Activated CD4-positive, alpha-beta T cell treated with anti-CD3 and anti-CD28 coated beads, Interleukin-2, amount 50 U/mL, for 24 hours (primary cell): ENCODE measurements around the gene NEIL1.

Experiments used
- DNase-seq, 2 donors: peaks; one replicate each; pipeline ENCODE4 v3.0.0-alpha.2; 2020; ENCODE audit warnings: low read depth in 1 of 2, low spot score in 1 of 2

Gene NEIL1

DNA sequence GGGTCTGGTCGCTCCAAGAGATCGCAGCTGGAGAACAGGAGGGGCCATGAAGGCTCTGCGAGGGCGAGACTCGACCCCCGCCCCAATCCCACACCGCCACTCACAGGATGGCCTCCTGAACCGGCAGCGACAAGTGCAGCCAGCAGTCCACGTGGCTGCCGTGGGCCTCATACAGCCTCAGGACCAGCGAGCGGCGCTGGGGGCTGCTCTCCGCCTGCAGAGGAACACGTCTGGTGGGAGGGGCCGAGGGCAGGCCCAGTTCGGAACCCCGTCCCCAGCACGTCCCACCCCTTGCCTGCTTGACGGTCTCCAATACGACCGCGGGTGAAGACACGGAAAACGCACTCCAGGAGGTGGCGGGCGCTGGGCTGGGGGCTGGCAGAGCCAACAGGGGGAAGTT lies 9.2 kb downstream of the NEIL1 start:
- DNase-seq: no peak

DNA sequence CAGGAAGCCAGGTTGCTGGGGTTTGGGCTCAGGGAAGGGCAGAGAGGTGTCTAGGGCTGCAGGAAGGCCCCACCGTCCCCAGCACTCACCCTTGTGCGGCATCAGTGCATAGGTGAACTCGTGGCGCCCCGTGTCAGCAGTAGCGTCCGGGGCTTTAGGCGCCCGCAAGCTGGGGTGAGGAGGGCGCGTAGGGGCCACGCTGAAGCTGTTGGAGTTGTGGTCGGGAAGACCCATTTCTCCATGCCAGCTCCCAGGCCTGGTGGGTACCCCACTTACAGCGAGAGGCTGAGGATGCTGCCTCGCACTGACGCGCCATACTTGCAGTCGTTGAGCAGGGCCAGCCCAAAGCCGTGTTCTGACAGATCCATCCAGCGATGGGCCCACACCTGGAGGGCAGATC lies 9.7 kb downstream of the NEIL1 start:
- no peak for DNase-seq

DNA sequence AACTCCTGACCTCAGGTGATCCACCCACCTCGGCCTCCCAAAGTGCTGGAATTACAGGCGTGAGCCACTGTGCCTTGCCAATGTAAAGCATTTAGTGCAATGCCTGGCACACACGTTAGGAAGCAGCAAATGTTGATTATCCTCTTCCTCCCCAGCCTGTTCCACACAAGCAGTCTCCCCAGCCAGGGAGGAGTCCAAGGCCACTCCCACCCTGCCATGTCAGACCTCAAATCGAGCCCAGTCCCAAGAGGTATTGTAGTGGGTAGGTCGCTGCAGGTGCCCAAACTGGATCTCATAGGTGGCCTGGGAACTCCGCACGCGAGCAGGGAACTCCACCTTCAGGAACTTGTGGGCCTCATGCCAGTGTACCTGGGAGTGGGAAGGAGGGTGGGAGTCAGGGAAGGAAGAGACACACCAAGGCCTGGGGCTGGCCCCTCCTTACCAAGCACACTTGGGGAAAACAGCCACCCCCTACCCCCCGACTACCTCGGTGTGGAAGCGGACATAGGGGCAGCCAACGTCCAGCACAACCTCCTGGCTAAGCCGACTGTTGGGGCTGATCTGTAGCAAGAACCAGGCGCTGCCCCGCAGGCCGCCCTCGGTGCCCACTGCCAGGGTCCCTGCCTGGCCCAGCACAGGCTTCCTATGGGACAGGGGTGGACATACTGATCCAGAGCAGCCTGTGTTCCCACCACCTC lies 11.3 kb downstream of the NEIL1 start:
- DNase-seq: no peak

DNA sequence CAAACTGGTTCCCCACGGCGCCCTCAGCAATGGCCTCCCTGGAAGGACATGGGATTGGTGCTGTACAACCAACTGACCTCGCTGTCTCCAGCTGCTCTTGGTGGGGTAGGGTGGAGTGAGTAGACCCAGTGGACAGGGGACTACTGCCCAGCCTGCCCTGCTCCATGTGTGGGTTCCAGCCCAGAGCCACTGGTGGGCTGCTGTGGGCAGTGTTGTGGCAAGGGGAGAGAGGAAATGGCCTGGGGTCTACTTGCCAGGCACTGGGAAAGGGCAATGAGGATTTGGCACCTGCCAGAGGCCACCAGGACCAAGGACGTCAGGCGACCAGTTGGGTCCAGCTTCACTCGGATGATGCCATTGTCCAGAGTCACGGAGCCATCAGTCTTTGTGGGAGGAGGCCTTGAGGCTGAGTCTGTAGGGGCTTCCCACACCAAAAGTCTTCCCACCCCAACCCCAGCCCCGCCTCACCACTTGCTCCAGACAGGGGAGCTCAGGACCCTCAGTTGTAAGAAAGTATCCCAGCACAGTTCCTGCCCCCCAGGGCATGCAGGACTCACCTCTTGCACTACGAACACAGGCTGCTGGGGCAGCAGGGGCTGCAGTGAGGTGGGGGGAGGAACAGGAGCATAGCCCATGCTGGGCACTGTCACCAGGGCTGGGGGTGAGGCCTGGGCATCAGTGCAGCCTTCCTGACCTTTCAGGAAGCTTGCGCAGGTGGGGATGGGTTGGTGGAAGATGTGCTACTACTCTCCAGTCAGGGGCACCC lies 12.1 kb downstream of the NEIL1 start:
- DNase-seq: no peak

DNA sequence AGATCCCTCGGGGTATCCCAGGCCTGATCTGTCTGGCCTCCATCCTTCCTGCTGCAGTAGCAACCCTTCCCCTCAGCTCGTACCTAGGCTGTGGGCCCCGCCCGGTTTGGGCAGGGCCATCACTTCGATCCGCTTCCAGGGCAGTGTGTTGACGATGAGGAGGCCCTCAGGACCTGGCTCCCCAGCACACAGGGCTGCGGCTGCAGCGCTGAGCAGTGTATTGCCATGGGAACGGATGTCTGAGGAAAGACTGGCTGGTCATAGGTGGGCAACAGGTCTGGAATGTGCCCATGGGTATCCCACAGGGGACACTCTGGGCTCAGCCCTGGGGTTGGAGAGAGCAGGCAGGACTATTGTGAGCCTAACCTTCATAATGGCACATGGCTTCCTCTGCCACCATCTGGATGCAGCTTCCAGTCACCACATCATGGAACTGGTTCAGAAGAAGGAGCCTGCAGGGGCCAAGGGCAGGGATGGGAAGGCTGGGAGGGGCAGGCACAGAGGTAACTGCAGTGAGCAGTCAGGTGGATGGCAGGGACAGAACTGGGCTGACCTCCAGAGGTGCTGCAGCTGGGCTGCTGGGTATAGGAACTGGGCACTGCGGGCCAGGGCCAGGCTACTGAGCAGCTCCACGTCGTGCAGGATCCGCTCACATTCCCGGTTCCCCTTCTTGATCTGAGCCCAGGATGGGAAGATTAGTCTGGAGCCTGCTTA lies 12.9 kb downstream of the NEIL1 start:
- no peak for DNase-seq

DNA sequence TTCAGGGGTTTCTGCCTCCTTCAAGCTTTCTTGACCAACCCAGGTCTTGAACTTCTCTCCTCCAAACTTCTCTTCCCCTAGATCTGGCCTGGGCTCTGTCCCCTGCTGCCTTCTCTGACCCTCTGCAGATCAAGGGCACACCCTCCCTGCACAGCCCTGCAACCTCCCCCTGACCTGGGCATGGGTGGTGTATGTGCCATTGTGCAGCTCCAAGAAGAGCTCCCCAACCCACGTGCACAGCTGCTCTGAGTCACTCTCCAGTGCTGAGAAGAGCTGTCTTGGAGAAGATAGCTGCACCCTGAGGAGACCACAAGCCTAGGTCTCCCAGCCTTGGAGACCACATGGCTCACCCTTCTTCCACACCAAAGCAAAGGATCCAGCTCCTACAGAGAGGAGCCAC lies 13.6 kb downstream of the NEIL1 start:
- no peak for DNase-seq

DNA sequence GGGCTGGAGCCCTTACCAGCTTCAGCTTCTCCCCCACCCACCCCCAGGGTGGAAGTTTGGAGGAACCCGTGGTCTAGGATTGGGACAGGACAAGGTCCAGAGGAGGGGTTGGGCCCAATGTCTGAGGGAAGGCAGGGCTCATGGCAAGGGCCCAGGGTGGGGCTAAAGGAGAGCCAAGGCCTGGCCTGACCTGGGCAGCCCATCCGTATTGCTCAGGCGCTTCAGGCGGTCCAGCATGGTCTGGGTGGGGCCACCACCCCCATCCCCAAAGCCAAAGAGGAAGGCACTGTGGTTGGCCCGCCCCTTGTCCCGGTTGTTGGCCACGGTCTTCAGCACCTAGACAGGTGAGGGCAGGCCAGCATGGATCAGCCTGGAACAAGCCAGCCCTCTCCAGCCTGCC lies 14.0 kb downstream of the NEIL1 start:
- no peak for DNase-seq

DNA sequence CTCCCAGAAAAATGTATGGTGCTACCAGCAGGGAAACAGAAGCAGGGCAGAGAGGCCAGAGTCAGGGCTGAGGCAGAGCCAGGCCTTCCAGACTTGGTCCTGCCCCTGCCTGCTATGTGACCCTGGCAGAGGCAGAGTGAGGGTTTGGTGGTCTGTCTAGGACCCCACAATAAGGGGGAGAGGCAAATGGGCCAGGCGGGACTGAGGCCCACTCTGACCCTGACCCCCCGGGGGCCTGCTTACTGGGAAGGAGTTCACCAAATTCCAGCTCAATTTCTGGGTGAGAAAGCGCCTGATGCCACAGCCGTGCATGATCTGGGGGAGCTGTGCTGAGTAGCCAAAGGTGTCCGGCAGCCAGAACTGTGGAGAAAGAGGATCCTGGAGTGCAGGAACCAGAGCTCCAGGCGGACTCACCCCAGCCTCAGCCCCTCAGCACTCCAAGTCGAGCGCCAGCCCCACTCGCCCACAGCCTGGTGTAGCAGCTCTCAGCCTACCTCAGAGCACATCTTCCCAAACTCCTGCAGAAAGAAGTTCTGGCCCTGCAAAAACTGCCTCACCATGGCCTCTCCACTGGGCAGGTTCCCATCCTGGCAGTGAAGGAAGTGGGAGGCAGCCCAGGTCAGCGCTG lies 14.6 kb downstream of the NEIL1 start:
- no peak for DNase-seq

DNA sequence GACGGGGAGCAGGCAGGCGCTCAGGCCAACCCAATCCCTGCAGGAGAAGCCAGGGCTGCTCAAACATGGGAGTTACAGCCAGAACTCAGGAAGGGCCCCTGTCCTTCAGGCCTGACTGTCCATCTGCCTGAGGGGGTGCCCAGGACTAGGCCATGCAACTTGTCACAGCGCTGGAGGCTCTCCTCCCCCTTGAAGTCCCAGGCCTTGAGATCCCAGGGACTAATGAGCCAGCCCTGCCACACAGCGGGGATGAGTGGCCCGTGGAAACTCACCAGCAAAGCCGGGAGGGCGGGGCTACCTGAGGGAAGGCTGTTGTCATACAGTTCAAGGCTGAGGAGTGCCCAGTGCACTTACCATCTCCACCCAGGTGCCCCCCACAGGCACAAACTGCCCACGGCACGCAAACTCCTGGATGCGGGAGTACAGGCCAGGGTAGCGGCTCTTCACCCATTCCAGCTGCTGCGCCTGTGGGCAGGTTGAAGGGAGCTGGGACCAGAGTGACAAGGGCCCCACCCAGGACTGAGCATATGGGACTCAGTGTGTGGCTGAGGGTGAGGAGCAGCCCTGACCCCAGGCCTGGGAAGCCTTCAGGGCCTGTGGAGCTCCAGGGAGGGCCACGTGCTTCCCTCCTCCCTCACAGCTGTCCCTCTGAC lies 15.3 kb downstream of the NEIL1 start:
- no peak for DNase-seq

DNA sequence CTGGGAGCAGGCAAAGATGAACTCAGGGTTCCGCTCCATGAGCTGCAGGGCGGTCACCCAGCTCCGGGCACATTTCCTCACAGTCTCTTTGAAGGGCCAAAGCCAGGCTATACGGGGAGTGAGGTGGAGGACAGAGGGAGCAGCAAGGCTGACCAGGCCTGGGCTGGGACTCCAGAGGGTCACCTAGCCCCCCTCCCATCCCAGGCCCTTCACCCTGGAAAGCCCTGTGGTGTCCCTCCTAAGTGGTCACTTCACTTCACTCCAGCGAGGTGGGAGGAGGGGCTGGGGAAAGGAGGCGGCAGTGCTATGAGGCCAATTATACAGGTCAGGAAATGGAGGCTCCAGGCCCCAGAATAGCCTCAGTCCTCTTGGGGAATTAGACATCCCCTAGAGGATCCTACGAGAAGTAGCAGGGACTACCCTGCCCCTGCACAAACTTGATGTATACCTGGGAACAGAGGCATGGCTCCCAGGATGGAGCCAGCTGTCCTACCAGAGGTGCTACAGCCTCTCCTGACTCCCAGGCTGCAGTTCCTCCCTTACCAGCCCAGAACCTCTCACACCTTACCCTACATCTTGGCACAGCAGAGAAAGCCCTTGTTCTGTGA lies 15.9 kb downstream of the NEIL1 start:
- no peak for DNase-seq

DNA sequence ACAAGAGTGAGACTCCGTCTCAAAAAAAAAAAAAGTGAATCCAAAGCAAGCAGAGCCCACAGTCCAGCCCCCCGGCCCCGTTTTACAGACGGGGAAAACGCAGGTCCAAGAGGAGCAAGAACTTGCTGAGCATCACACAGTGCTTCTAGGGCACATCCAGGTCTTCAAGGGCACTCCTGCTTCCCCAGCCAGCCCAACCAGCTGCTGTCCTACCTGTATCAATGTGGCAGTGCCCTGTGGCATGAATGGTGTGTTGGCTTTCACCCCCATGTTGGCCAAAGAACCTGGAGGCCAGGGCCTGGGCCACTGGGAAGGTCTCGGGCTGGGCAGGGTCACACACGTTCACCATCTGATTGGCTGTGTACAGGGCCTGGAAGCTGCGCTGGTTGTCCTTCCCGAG lies 16.9 kb downstream of the NEIL1 start:
- no peak for DNase-seq

DNA sequence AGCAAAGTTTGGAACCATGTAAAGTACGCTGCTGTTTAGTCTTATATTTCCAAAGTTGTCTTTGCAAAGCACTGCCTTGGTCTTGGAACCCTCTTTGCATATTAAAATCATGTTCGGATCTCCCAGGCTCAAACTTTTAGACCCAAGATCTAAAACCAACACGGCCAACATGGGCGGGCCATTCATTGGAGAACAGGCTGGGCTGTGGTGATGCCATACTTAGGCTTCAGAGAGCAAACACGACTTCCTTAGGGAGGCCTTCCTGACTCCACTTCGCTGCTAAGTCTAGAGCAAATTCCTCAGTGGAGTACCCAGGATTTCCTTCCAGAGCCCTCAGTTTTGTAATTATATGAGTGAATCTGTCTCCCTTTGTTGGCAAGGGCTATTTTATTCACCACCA lies 18.0 kb downstream of the NEIL1 start:
- DNase-seq: no peak

DNA sequence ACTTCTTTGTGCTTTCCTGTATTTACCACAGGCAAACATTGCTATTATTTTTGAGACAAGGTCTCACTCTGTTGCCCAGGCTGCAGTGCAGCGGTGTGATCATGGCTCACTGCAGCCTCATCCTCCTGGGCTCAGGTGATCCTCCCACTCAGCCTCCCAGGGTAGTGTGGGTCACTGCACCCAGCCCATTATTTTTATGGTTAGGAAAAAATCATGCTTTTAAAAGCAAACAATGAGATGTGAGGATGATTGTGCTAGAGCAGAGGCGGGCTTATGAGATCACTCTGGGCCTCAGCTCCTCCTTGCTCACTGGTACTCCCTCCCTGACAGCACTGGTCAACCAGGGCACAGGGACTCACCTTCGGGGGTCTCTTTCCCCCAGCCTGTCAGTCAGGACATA lies 19.3 kb downstream of the NEIL1 start:
- no peak for DNase-seq

DNA sequence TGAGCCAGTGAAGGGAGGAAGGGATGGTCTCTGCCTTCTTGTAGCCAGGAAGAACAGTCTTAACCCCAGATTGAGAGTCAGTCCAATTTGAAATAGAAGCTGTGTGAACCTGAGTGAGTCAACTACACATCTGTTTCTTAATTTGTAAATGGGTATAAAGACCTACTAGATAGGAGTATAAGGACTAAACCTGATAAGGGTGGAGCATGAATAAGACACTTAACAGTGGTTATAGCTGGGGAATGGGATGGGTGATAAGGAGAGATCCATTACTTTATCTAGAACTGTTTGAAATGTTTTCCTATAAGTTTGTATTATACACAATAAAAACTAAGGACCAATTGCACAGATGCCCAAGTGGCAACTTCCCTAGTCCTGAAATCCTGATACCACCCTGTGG lies 20.2 kb downstream of the NEIL1 start:
- no peak for DNase-seq

DNA sequence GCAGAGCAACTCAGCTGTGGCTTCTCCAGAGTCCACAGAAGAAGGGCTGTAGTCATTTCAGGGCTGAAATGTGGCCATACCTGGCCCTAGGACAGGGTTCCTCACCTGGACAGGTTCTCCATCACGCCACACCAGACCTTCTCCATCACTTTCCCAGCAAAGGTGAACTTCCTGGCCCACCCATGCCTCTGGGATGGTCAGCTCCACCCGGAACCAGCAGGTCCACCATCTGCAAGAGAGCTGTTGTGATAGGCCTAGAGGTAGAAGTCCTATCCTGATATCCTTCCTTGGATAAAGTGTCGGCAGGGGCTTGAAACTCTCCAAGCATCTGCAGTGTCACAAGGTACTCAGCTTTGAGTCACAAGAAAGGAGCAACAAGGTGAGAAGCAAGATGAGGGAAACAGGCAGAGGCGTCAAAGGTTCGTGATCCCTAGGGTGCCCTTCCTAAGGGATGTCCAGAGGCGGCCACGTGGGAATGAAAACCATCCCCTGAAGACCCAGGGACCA lies 20.6 kb downstream of the NEIL1 start:
- no peak for DNase-seq

DNA sequence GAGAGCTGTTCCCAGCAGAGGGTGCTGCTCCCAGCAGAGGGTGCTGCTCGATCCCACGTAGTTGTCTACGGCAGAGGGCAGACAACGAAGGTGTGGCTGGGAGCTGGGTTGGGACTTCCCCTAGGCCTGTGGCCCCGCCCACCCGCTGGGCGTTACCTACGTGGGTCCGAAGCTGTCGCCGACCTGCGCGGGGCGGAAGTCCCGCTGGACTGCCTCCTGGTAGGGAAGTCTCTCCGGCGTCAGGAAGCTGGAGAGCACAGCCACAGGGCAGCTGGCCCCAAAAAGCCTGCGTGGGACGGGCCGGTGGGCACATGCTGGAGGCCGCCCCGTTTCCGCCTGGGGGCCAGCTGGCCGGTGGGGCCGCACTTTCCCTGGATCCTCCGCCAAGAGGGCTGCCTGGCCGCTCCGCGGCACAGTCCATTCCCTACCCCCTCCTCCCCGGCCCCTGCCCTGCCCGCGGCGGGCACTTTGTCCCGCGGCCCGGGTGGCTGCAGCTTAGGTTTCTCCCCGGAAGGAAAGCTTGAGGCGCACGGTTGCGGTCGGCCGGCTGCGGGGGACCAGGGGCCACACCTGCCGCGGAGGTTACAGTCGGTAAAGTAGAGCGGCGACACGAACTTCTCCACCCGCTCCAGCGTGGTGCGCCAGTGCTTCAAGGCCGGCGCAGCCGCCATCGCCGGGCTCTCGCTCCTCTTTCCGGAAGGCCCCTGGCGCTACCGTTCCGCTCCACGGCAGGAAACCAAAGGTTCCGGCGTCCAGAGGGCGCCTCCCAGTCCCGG lies 21.3 kb downstream of the NEIL1 start, which contains the start of gene MAN2C1:
Gene MAN2C1, minus strand, starts transcription at position 695 of the 776 bp plus-strand sequence. Its CDS starts 24 bp downstream, at position 671.
- DNase-seq: peak; percentile 85 to 93

DNA sequence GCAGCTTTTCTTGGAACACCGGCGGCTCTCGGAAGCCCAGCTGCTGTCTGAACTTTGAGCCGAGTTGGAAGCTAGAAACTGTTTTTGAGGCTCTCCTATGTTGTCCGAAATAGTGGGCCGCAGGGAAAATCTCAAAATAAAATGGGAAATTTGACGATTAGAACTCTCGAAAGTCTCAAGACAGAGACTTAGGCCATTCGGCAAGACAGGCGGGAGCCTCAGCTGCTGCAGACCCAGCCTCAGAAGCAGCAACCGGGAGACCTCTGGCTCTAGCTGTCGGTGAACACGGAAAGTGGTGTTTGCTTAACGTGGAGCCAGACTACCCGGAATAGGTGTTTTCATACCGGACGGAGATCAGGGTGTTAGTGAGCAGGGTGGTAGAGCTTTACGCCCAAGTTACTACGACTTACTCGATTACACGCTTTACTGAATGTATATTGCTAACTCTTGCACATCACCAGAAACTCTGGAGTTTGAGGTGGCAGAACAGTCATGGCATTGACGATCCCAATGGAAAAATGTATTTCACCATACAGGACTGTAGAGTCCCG lies 21.9 kb downstream of the NEIL1 start:
- no peak for DNase-seq

DNA sequence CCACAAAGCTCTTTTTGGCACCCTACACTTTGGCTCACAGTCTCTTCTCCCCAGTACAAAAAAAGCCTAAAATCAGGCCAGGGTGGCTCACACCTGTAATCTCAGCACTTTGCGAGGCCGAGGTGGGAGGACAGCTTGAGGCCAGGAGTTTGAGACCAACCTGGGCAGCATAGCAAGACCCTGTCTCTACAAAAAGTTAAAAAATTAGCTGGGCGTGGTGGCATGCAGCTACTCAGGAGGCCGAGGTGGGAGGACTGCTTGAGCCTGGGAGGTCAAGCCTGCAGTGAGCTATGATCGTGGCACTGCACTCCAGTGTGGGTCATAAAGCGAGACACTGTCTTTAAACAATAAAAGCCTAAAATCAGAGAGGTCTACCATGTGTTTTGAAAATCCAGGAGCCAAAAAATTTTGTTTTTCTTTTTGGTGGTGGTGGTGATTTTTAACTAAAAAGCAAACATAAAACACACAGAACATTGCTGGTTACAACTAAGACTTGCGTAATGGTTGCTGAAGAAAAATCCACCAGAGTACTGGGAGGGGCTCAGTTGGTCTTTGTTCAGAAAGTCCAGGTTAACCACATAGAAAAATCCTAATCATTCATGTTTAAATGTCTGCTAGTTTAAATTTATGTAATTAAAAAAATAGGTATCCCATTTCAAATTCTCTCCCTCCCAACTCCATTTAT lies 23.2 kb downstream of the NEIL1 start:
- DNase-seq: no peak

DNA sequence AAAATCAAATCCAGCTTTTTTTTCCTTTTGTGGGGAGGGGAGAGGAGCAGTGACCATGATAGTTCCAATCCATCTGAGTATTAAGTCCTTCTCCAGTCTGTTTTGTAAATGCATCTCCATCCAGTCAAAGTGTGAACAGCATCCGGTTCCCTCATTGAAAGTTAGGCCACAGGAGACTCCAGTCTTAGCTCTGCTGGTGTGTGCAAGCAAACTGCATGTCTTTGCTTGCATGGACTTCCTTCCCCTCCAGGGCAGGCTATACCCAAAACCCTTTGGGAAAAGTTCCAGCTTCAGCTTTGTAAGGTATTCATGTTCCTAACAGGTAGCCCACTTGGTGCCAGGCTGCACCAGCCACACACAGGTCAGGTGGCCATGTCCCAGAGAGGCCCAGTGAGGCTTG lies 24.6 kb downstream of the NEIL1 start:
- DNase-seq: no peak
